K562 (cell line): ENCODE data around the gene RPS8. TPM values are rescaled to one million over a fixed set of nuclear protein-coding genes. Genes with fewer than 3 reads are reported as not detected.
A peak's percentile ranks its signal among the peaks of the same experiment; 100 is the strongest.

Experiments used
- ATAC-seq: fragments of 200-7000 bp; cut with Tn5 transposase; 3 replicates; pipeline ENCODE4 v1.9.1; 2020; ENCODE audit warnings: moderate library complexity
- BruUV-seq: library from RNA; stranded (reverse); fragments of 400-500 nt; replicated peaks from 2 replicates; lab custom pipeline; 2021; lab: Mats Ljungman, UMichigan
- CTCF ChIA-PET: fragments of 300-600 bp; formaldehyde crosslinking; extraction: SDS; loops from one replicate; lab custom pipeline; 2021; ENCODE audit warnings: low intra/inter-chr PET ratio; lab: Yijun Ruan, JAX
- POLR2A ChIA-PET: fragments of 300-600, 350-650 bp; sonication (Branson Sonifier 250); formaldehyde crosslinking; extraction: SDS; loops from one replicate; lab custom pipeline; 2021; ENCODE audit warnings: antibody characterized with exemption, inconsistent platforms; lab: Yijun Ruan, JAX
- DNase-seq, 4 experiments: peaks; one replicate each; pipeline versions ENCODE4 v3.0.0 to v3.0.0-alpha.2; 2011 to 2018; ENCODE audit warnings: low spot score in 3 of 4, mixed read lengths in 3 of 4; ENCODE audit errors: extremely low read depth in 1 of 4
- FAIRE-seq: peaks from 2 replicates; lab custom pipeline; 2011; peaks lifted over from hg19 to GRCh38; lab: Jason Lieb, UNC
- H2AFZ ChIP-seq: 2 replicates; pipeline ENCODE4 v1.6.0; 2011; ENCODE audit warnings: low read depth, low read length, control low read depth, inconsistent platforms
- H3K27ac ChIP-seq: fragments of 200-600 bp; 3 replicates; pipeline ENCODE4 v1.8.0; 2011; ENCODE audit warnings: low read depth, mild to moderate bottlenecking, control low read depth, inconsistent platforms, low read length, moderate library complexity, mixed read lengths; ENCODE audit errors: extremely low read depth
- H3K27me3 ChIP-seq, 2 experiments: fragments of 300-600 bp in 1 of 2; 2 replicates in 1 of 2; 3 replicates in 1 of 2; pipeline versions ENCODE4 v1.6.0 to v1.8.0; 2011; ENCODE audit warnings: inconsistent platforms in 2 of 2, low read length in 2 of 2, mild to moderate bottlenecking in 1 of 2, mixed read lengths in 1 of 2, moderate library complexity in 1 of 2; ENCODE audit not compliant: control insufficient read depth in 2 of 2, insufficient read depth in 2 of 2
- H3K36me3 ChIP-seq: fragments of 300-600 bp; 3 replicates; pipeline ENCODE4 v1.8.0; 2011; ENCODE audit warnings: mild to moderate bottlenecking, low read length, inconsistent platforms; ENCODE audit not compliant: control insufficient read depth, insufficient read depth
- H3K4me1 ChIP-seq, 2 experiments: fragments of 200-600 bp in 1 of 2; replicated peaks in 1 of 2; 2 replicates in 1 of 2; 3 replicates in 1 of 2; pipeline versions ENCODE4 v1.5.1 to v1.8.0; 2011; ENCODE audit warnings: inconsistent platforms in 2 of 2, low read length in 2 of 2, mild to moderate bottlenecking in 1 of 2, mixed read lengths in 1 of 2, moderate library complexity in 1 of 2; ENCODE audit not compliant: control insufficient read depth in 2 of 2, insufficient read depth in 2 of 2
- H3K4me2 ChIP-seq: 2 replicates; pipeline ENCODE4 v1.6.1; 2011; ENCODE audit warnings: low read length, control low read depth, inconsistent platforms, mixed read lengths; ENCODE audit not compliant: insufficient read depth
- H3K4me3 ChIP-seq: fragments of 200-600 bp; sonication (generic), shearing (Covaris generic); 2 replicates; pipeline ENCODE4 v1.5.1; 2016; ENCODE audit warnings: control low read depth, inconsistent platforms
- H3K79me2 ChIP-seq: fragments of 200-600 bp; 3 replicates; pipeline ENCODE4 v1.8.0; 2011; ENCODE audit warnings: low read length, inconsistent platforms; ENCODE audit not compliant: control insufficient read depth, insufficient read depth
- H3K9ac ChIP-seq, 2 experiments: 2 replicates each; pipeline versions ENCODE4 v1.6.0 to v1.6.1; 2011; ENCODE audit warnings: low read depth in 2 of 2, low read length in 2 of 2, control low read depth in 1 of 2, inconsistent platforms in 1 of 2, mild to moderate bottlenecking in 1 of 2, mixed read lengths in 1 of 2; ENCODE audit not compliant: insufficient read depth in 1 of 2
- H3K9me1 ChIP-seq: one replicate; pipeline ENCODE4 v1.6.0; 2011; ENCODE audit warnings: inconsistent platforms, mild to moderate bottlenecking, low read length, moderate library complexity; ENCODE audit not compliant: control insufficient read depth, insufficient read depth
- H3K9me3 ChIP-seq: replicated peaks from 2 replicates; pipeline ENCODE4 v1.5.1; 2011; ENCODE audit warnings: low read depth, low read length, inconsistent platforms; ENCODE audit not compliant: control insufficient read depth, insufficient read depth
- H4K20me1 ChIP-seq: replicated peaks from 2 replicates; pipeline ENCODE4 v1.6.1; 2011; ENCODE audit warnings: low read length, inconsistent platforms, mixed read lengths; ENCODE audit not compliant: control insufficient read depth, insufficient read depth
- BRF1 ChIP-seq: IDR thresholded peaks from 3 replicates; pipeline ENCODE4 v1.6.1; 2011; ENCODE audit warnings: borderline replicate concordance, mild to moderate bottlenecking; ENCODE audit not compliant: insufficient read length; ENCODE audit errors: extremely low read depth
- FOXM1 ChIP-seq, 2 experiments: fragments of 450-650 bp in 1 of 2; sonication (generic) in 1 of 2; formaldehyde crosslinking in 1 of 2; IDR thresholded peaks; 2 replicates each; pipeline versions ENCODE4 v1.6.1 to v1.9.0; 2017 to 2022; ENCODE audit warnings: low read depth in 2 of 2, mild to moderate bottlenecking in 2 of 2, missing genetic modification reagents in 1 of 2, moderate library complexity in 1 of 2
- HES1 ChIP-seq: fragments of 450-650 bp; IDR thresholded peaks from 2 replicates; pipeline ENCODE4 v1.6.1; 2016; ENCODE audit warnings: low read depth, mild to moderate bottlenecking, moderate library complexity
- HNRNPLL ChIP-seq: fragments of 200-400 bp; formaldehyde crosslinking; IDR thresholded peaks from 2 replicates; pipeline ENCODE4 v1.6.1; 2017; ENCODE audit warnings: low read length, low read depth, mild to moderate bottlenecking; ENCODE audit not compliant: poor library complexity, severe bottlenecking
- PHF8 ChIP-seq: fragments of 200-600 bp; sonication (generic); IDR thresholded peaks from 2 replicates; pipeline ENCODE4 v1.6.1; 2012; ENCODE audit warnings: mixed run types, mild to moderate bottlenecking, inconsistent platforms, low read length, moderate library complexity, borderline replicate concordance
- RBM22 ChIP-seq: fragments of 200-400 bp; formaldehyde crosslinking; IDR thresholded peaks from 2 replicates; pipeline ENCODE4 v1.6.1; 2018; ENCODE audit warnings: low read length, low read depth; ENCODE audit not compliant: poor library complexity, severe bottlenecking
- SMARCB1 ChIP-seq: IDR thresholded peaks from 2 replicates; pipeline ENCODE4 v1.6.1; 2011; ENCODE audit warnings: improper control_type of control experiment, low read depth; ENCODE audit not compliant: insufficient read length
- TARDBP ChIP-seq: fragments of 450-650 bp; IDR thresholded peaks from 2 replicates; pipeline ENCODE4 v1.6.1; 2016
- ZFP30 ChIP-seq: fragments of 250-450 bp; sonication (Bioruptor Pico); IDR thresholded peaks from 2 replicates; pipeline ENCODE4 v1.8.0; 2022; ENCODE audit warnings: moderate library complexity, mild to moderate bottlenecking, inconsistent platforms, borderline replicate concordance
- WGBS: fragments of 100-300 bp; shearing (Covaris generic); methylation state at CpG from one replicate; pipeline ENCODE4 v1.1.6; 2016; ENCODE audit warnings: low coverage, mixed read lengths; ENCODE audit not compliant: insufficient coverage; ENCODE audit errors: missing lambda C conversion rate; 5-methylcytosine and 5-hydroxymethylcytosine counted together
- in situ Hi-C: fragments of 300-500 bp; cut with MboI; formaldehyde crosslinking; loops from 4 replicates; pipeline ENCODE4 v1.15.0; 2018; ENCODE audit warnings: inconsistent platforms, mixed read lengths
- intact Hi-C: fragments of 100-400 bp; cut with micrococcal nuclease; formaldehyde crosslinking; loops from 2 replicates; pipeline ENCODE4 v1.14.2; 2022
- polyA plus RNA-seq, 8 experiments: library from polyadenylated mRNA; depleted of rRNA in 4 of 8; stranded (reverse) in 5 of 8; unstranded in 3 of 8; fragments of >200 nt; fragmentation: Nextera tagmentation in 2 of 8; fragmentation: Illumina TruSeq in 1 of 8; extraction: Ambion mirVana in 2 of 8; extraction: Trizol in 1 of 8; gene quantifications; 2 replicates each; pipeline versions ENCODE4 v1.2.1 to v1.2.3, GENCODE V29; 2011 to 2014; ENCODE audit warnings: inconsistent platforms in 1 of 8, missing spikeins in 1 of 8
- total RNA-seq, 7 experiments: library from RNA; depleted of rRNA in 6 of 7; stranded (reverse); fragments of >200 nt in 6 of 7; fragmentation: Illumina TruSeq in 2 of 7; extraction: Trizol in 2 of 7; gene quantifications; 2 replicates each; pipeline versions ENCODE4 v1.2.1 to v1.2.3, GENCODE V29; 2011 to 2021; ENCODE audit warnings: low replicate concordance in 1 of 7
- TF ChIP-seq, protein P1 (sequence below): fragments of 250-450 bp; sonication (Bioruptor Pico); IDR thresholded peaks from 2 replicates; pipeline ENCODE4 v1.4.0; 2020; ENCODE audit warnings: mild to moderate bottlenecking, moderate library complexity
- TF ChIP-seq, protein P2 (sequence below): sonication (generic); formaldehyde crosslinking; IDR thresholded peaks from 2 replicates; pipeline ENCODE4 v1.8.0; 2022; ENCODE audit warnings: mild to moderate bottlenecking, missing genetic modification reagents

Gene RPS8
- total and polyA plus RNA-seq, 9 of the 15 experiments (the other 6 are each of a cell fraction or from before 2014, with no cell fraction given): 2,431 to 4,168 (median 3,109) TPM

GRCh38 chr1:44730741-44731512, 44.4 kb upstream of the RPS8 start, which contains the start of gene RNU5D-1:
TSS of gene RNU5D-1 (minus strand) at chr1:44731170.
- intact Hi-C loops (loop anchor here (1.0 to 5.0 kb wide), 7 partner anchors 8 to 761 kb away; partner anchors contain the start of genes KIF2C, RPS8, TESK2 and UROD), in situ Hi-C loops (loop anchor here (5.0 kb wide), 1 partner anchor 91 kb away; no protein-coding TSS in a partner anchor)
- H4K20me1 ChIP-seq: no peaks in the 10 kb centered on the region
- POLR2A ChIA-PET: interaction anchor here (0.6 to 9.5 kb wide), 39 partner anchors 8 to 1793 kb away, joined by 3 to 328 read pairs (median 4); partner anchors contain the start of genes BEST4, BTBD19, DYNLT4 and KIF2C
- peak; percentile 94 for FAIRE-seq
- H3K27me3 ChIP-seq: no peaks in the 10 kb centered on the region
- no peaks in the 10 kb centered on the region for H3K79me2 ChIP-seq
- H2AFZ ChIP-seq: peak within 1 kb of the TSS; percentile 99
- WGBS: under 1% methylated on average over 19 of the region's 19 CpGs
- H3K4me2 ChIP-seq: peak within 1 kb of the TSS; percentile 65
- peaks cover 11 to 16% of the 10 kb centered on the region in 2 experiments for H3K4me1 ChIP-seq
- H3K27ac ChIP-seq: peak within 1 kb of the TSS; percentile 100
- peak; percentile 87 for ATAC-seq
- no peaks in the 10 kb centered on the region for H3K9me1 ChIP-seq
- 0 out of 2 replicates have a peak within 1 kb of the TSS, but pooled peaks have one; percentile 3 for H3K4me3 ChIP-seq
- TSS peak; percentile 100 for BruUV-seq
- peak within 1 kb of the TSS; percentile 78 to 93 for H3K9ac ChIP-seq
- CTCF ChIA-PET: interaction anchor here (0.6 to 1.3 kb wide), 8 partner anchors 54 to 839 kb away, joined by 3 to 6 read pairs (median 4); partner anchors contain the start of gene EIF2B3
- H3K36me3 ChIP-seq: no peaks in the 10 kb centered on the region
- peak; percentile 87 to 99 (median 90) for DNase-seq
- H3K9me3 ChIP-seq: no peaks in the 10 kb centered on the region
- TF ChIP-seq HES1: no peak
- no peak for TF ChIP-seq RBM22
- TF ChIP-seq, protein P1, sequence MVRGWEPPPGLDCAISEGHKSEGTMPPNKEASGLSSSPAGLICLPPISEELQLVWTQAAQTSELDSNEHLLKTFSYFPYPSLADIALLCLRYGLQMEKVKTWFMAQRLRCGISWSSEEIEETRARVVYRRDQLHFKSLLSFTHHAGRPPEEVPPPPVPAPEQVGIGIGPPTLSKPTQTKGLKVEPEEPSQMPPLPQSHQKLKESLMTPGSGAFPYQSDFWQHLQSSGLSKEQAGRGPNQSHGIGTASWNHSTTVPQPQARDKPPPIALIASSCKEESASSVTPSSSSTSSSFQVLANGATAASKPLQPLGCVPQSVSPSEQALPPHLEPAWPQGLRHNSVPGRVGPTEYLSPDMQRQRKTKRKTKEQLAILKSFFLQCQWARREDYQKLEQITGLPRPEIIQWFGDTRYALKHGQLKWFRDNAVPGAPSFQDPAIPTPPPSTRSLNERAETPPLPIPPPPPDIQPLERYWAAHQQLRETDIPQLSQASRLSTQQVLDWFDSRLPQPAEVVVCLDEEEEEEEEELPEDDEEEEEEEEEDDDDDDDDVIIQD (CRISPR knock-in tag): no peak
- 0 out of 2 replicates have a peak, but pooled peaks have one; percentile 61 for TF ChIP-seq FOXM1 (IDR thresholded peaks at IDR 0.05; ENCODE audit: low read depth)
- peak; percentile 66; the same call in 1 of the 2 replicates for TF ChIP-seq FOXM1 (CRISPR knock-in tag; IDR thresholded peaks at IDR 0.05; ENCODE audit: low read depth)
- no peak for TF ChIP-seq BRF1
- TF ChIP-seq, protein P2, sequence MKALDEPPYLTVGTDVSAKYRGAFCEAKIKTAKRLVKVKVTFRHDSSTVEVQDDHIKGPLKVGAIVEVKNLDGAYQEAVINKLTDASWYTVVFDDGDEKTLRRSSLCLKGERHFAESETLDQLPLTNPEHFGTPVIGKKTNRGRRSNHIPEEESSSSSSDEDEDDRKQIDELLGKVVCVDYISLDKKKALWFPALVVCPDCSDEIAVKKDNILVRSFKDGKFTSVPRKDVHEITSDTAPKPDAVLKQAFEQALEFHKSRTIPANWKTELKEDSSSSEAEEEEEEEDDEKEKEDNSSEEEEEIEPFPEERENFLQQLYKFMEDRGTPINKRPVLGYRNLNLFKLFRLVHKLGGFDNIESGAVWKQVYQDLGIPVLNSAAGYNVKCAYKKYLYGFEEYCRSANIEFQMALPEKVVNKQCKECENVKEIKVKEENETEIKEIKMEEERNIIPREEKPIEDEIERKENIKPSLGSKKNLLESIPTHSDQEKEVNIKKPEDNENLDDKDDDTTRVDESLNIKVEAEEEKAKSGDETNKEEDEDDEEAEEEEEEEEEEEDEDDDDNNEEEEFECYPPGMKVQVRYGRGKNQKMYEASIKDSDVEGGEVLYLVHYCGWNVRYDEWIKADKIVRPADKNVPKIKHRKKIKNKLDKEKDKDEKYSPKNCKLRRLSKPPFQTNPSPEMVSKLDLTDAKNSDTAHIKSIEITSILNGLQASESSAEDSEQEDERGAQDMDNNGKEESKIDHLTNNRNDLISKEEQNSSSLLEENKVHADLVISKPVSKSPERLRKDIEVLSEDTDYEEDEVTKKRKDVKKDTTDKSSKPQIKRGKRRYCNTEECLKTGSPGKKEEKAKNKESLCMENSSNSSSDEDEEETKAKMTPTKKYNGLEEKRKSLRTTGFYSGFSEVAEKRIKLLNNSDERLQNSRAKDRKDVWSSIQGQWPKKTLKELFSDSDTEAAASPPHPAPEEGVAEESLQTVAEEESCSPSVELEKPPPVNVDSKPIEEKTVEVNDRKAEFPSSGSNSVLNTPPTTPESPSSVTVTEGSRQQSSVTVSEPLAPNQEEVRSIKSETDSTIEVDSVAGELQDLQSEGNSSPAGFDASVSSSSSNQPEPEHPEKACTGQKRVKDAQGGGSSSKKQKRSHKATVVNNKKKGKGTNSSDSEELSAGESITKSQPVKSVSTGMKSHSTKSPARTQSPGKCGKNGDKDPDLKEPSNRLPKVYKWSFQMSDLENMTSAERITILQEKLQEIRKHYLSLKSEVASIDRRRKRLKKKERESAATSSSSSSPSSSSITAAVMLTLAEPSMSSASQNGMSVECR (CRISPR knock-in tag): no peak
- TF ChIP-seq TARDBP: peak; percentile 99
- TF ChIP-seq SMARCB1: no peak
- peak; percentile 46; the same call in 1 of the 2 replicates for TF ChIP-seq PHF8
- TF ChIP-seq HNRNPLL: peak; percentile 39
- TF ChIP-seq ZFP30: peak; percentile 92; the same call in 1 of the 2 replicates
